Measurements from ENCODE around the gene NELL1.

Gene NELL1

DNA sequence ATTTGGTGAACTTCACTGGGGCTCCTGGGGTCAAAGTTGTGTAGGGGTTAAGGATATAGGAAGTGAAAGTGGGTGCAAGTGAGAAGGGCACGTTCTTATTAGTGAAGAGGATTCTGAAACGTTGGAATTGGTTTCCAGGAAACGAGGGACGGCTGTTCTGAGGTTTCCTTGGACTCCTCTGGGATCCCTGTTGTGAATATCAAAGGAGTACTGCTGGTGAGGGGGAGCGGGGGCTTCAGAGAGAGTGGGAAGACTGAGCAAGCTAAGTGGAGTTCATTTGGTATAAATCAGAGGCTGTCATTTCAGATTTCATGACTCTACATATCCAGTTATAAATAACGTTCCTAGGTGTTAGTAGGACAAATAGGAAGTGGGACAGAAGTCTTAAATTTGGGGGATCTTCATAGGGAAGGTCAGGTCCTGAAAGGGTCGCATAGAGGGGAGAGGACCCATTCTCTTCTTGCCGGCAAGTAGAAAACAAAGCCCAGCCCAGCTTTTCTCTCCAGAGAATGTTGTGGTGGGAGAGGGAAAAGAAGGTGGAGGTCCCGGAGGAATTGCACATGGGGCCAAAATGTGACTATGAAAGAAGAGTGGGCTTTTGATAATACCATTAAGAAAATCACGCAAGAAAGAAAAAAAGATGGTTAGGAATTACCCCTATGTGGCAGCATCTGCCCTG is 1.1 kb upstream of the NELL1 start:
- no peak for DNase-seq (ENCODE audit: low read depth)

DNA sequence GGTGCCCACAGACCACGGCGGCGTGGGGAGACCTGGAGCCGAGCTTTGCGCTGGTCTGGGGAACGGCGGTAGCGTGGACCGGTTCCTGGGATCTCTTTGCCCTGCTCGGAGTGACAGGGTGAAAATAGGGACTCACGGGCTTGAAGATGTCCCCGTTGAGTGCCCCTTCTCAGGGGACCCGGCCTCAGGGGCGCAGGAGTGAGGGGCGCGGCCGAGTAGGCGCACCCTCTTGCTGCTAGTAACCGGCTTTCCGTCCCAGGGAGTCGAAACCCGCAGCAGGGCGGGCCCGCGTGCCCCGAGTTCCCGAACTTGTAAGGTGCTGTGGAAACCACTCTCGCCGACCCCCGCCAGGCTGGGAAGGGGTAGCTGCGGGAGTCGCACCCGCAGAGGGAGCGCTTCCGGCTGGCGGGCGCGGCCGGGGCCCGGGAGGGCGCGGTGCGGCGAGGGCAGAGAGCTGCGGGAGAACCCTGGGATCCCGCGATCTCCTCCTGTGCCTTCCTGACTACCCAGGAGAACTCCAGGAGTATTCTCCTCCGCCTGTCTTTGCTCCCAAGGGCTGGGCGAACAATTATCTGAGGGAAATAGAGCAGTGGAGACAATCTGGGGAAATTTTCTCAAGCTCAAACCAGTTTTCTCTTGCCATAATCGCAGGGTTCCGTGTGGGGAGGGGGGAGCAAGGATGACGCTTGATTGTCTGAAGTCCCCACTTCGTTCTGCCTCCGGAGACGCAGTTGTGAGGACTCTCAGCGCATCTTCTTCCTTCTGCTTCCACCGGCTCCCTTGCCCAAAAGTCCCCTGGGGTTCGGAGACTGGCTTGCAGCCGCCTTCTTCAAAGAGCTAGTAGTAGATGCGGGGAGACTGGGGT is 666 bp downstream of the NELL1 start:
- no peak for DNase-seq (ENCODE audit: low read depth)

DNA sequence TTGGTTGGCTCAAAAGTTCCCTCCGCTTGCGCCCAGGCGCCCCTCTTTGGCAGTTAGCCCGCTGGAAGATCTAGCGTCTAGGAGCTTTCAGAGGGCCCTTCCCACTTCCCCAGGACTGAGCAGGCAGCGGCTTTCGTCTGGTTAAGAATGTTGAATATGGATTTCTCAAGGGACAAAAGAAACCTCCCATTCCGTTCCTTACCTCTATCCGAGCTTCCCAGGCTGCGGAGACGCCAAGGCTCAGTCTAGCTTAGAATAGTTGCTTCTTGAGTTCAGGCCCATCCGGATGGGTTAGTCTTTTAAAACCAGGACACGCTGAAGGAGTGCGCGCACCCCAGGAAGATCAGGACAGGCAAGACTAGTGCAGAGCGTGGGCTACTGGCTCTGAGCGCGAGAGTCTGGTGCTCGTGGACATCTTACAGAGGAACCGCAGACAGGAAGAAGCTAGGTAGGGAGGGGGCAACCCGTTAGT is 1.6 kb downstream of the NELL1 start:
- no peak for DNase-seq (ENCODE audit: low read depth)

DNA sequence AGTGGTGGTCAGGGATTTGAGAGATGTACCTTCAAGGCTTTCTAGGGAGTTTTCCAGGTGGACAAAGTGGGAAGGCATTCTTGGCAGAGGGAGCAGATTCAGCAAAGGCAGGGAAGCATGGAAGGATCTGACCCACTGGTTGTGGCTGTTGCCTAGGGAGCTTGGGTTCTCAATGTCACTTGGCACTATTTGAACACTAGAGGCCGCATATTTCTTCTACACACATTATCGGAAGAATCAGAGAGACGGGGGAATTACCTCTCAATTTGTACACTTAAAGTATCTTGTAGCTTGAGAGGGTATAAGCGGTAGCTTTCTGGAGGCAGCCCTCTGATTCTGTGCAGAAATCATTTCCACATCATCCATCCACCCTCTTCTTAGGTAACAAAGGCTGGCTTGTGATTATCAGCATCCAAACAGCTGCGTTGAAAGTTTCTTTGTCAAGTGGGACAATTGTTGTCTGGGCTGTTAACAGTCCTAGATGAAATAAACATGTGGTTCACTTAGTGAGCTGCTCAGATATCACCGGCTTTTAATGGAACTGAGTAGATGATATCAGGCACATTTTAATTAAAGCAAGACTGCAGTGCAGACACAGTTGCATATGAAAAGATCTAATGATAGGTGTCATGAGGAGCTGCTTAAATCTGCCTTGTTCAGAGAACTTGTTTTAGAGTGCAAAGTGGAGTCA is 2.6 kb downstream of the NELL1 start:
- no peak for DNase-seq (ENCODE audit: low read depth)

DNA sequence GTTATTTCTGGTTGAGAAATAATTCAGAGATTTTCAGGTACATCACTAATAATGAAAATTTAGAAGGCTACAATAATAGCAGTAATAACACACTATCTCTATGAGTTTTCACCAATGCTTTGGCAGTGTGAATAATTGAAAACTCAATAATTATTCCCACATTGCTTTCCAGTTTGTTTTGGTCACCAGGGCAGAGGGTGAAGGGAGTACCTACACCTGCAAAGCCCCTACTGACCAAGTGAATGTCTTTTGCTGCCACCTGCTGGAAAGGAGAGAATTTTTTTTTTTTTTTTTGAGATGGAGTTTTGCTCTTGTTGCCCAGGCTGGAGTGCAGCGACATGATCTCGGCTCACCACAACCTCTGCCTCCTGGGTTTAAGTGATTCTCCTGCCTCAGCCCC is 3.2 kb downstream of the NELL1 start:
- no peak for DNase-seq (ENCODE audit: low read depth)

DNA sequence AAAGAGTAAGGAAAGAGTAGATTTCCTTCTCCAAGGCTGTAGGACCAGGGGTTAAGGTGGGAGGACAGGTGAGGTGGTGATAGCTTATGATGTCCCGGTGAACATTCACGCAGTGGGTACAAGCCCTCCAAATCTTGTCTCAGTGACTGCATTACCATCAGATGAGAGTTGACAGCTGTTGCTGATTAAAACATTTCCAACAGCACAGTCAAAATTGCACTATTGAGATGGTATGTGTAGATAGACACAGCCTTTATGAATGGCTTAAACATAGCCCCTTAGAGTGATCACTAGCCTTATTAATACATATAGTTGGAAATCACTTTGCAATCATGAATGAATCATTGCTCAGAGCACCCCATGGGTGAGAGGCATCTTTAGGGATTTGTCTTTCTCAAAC is 7.3 kb downstream of the NELL1 start:
- DNase-seq (ENCODE audit: low read depth), result no peak

DNA sequence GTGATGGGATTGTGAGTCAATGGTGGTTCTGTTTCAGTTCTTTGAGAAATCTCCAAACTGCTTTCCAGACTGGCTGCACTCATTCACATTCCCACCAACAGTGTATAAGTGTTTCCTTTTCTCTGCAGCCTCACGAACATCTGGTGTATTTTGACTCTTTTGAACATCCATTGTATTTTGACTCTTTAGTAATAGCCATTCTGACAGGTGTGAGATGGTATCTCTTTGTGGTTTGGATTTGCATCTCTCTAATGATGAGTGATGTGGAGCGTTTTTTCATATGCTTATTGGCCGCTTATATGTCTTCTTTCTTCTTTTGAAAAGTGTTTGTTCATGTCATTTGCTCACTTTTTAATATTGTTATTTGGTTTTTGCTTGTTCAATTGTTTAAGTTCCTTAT is 19.4 kb downstream of the NELL1 start:
- no peak for DNase-seq (ENCODE audit: low read depth)

DNA sequence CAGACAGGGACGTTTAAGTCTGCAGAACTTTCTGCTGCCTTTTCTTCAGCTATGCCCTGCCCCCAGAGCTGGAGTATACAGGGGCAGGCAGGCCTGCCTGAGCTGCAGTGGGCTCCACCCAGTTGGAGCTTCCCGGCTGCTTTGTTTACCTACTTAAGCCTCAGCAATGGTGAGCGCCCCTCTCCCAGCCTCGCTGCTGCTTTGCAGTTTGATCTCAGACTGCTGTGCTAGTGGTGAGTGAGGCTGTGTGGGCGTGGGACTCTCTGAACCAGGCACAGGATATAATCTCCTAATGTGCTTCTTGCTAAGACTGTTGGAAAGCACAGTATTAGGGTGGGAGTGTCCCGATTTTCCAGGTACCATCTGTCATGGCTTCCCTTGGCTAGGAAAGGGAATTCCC is 38.5 kb downstream of the NELL1 start:
- DNase-seq (ENCODE audit: low read depth), result no peak

DNA sequence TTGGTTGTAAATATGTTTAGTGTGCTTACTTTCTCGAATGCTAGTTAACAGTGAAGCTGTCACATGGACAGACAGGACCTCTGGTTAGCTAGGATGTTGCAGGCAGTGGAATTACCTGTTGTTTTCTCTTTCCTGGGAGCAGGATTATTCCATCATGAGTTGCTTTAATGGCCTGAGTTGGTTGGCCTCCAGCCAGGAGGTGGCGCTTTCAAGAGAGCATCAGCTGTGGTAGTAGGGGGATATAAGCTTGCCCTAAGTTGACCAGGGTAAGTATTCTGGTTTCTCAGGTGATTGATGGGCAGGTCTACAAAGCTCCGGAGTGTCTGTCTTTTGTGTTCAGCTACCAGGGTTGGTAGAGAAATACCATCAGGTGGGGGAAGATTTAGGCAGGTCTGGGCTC is 43.5 kb downstream of the NELL1 start:
- no peak for DNase-seq (ENCODE audit: low read depth)

DNA sequence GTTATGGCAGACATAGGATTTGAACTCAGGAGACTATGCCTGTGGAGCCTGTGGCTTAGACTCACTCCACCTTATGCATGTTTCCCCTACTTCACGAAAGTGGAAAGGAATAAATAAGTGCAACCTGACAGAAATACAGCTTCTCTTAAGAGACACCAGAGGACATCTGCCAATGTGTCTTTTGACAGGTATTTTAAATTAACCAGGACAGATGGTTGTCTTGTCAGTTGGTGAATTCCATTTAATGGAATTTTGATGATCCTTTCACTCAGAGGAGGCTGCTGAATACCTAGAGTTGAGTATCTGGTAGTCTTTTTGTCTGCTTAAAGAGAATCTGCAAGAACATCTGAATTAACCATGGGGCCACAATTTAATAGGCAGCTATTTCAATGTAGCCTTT is 46.1 kb downstream of the NELL1 start:
- no peak for DNase-seq (ENCODE audit: low read depth)

DNA sequence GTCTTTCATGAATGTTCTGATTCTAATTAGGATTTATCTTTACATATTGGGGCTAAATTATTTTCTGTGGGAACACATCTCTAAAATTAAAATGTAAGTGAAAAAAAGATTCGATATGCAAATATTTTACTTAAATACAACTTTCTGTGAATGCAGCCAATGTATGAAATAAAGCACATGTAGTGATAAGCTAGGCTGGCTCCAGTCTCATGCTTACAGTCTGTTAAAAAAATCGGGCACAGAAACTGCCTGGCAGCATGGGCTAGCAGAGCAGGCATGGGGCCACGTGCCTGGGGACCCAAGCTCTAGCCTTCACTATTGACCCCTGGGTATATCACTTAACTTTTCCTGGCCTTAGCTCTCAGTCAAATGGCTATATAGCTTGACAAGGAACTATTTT is 46.5 kb downstream of the NELL1 start:
- no peak for DNase-seq (ENCODE audit: low read depth)

DNA sequence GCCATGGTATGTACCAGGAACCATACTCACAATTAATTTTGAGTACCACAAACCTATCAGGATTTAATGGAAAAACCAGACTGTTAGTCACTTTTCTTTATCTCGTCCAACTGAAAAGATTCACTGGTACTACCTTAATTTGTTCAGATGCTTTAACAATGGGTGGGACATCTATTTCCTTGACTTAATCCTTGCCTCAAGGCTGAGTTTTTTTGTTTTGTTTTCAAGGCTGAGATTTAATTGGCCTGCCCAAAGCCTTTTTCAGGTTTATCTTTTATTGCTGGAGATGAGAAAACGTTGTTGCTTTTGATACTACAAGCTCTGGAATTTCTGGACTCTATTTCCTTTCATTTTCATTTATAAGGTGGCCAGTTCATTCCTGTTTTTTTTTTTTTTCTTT is 50.4 kb downstream of the NELL1 start:
- no peak for DNase-seq (ENCODE audit: low read depth)

DNA sequence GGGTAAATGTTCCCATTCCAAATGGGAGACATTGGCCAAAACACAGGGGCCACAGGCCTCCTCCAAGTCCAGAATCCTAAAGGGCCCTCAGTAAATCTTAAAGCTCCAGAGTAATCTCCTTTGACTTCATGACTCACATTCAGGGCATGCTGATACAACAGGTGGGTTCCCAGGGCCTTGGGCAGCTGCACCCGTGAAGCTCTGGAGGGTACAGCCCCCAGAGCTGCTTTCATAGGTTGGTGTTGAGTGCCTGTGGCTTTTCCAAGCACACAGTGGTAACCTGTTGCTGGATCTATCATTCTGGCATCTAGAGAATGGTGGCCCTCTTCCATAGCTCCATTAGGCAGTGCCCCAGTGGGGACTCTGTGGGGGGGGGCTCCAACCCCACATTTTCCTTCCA is 54.0 kb downstream of the NELL1 start:
- no peak for DNase-seq (ENCODE audit: low read depth)

DNA sequence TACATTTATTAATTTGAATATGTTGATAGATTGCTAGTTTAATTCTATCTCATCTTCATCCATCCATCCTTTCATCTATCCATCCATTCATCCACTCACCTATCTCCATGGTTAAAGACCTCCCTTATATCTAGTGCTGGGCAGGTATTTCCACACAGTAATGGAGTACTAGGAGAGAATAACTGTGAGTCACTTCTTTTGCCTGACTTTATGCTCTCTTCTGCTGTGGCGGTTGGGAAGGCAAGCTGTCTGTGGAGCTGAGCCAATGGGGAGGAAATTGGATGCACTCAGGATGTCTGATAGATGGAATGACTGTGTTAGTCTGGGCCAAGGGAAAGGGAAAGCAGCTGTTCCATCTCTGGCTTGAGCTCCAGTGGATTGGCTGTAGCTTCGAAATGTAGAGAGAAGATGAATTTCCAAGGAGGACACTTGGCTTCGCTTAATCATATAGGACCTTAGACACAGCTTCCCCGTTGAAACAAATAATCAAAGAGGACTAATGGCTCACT is 60.3 kb downstream of the NELL1 start:
- DNase-seq (ENCODE audit: low read depth), result no peak

DNA sequence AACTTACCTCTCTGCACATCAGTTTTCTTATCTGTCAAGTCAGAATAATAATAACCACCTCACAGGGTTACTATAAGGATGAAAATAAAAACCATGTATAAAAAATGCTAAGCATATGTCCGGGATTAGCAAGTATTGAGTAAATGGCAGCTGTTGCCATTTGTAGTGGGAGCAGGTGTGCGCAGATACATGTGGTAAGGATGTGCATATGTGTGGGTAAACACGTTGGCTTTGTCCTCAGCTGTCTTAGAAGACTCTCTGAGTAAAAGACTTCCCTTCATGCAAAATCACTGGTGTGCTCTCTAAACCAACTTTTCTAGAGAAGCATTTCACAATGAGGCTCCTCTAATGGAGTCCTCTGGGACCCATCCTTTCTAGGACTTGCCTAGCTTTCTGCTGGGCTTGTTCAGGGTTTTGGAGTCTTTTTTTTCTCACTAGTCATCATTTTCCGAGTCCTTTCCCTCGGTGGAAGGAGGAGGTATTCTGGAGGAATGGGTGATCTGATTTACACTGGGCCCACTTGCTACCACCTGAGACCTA is 62.4 kb downstream of the NELL1 start:
- DNase-seq (ENCODE audit: low read depth), result no peak

DNA sequence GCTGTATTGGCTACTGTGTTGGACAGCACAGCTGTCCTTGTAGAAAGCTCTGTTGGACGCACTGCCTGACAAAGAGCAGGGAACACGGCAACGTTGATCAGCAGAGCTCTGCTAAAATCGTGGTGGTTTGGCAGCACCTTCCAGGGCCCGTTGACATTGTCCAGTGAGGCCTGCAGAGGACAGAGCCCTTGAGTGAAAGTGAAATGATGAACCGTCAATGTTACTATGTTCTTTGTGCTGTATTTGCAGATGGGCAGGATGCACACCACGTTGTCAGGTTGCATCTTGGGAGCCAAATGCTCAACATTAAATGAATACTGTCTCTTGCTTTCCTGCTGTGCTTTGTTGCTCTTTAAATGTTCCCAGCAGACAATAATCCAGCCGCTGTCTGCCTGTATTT is 69.7 kb downstream of the NELL1 start:
- DNase-seq (ENCODE audit: low read depth), result no peak

DNA sequence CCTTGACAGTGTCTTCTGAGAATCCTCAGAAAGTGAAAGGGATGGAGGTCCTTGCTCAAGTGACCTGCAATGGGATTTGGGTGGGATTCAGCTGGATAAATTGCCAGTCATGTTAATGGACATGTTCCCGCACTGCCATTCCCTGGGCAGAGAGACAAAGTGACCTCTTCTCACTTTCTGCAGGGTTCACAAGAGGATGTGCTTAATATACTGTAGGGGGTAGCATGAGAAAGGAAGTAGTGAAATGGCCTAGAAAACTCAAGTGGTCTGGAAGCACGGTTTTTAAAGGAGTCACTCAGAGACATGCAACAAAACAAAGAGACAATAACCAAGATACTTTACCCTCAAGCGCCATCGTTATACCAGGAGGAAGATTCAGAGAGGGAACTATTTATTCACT is 70.2 kb downstream of the NELL1 start:
- DNase-seq (ENCODE audit: low read depth), result no peak

DNA sequence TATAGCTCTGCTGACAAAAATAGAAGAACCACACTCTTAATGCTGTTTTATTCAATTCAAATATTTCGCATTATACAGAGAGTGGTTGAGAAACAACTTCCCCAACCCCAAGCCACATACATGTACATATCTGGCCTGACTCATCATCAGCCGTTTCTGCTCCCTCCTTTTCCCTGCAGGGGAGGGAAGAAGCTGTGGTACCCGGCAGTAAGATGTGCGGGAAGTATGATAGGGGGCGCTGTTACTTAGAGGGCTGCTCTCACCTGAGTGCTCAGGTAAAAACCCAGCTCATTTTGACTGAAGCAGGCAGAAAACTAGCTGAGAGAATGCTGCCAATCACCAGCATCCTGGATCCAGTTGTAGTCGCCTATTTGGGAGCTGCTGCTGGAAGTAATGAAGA is 85.5 kb downstream of the NELL1 start:
- no peak for DNase-seq (ENCODE audit: low read depth)

DNA sequence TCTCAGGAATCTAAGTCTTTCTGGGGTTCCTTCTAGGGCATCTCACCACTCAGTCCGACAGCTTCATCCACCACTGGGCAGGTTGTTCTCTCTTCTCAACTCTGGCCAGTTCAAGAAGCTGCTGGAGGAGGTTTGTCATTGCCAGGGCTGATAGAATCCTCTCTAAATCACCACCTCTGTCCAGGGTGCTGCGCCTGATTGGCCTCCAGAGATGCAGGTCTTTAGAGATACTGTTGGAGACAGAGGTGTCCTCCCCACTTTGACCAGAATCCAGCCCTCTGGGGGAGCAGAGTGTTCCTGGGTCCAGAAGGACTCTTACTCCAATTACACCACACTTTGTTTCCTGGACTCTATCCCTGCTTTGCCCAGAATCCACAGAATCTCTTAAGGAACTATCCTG is 90.2 kb downstream of the NELL1 start:
- DNase-seq (ENCODE audit: low read depth), result no peak

DNA sequence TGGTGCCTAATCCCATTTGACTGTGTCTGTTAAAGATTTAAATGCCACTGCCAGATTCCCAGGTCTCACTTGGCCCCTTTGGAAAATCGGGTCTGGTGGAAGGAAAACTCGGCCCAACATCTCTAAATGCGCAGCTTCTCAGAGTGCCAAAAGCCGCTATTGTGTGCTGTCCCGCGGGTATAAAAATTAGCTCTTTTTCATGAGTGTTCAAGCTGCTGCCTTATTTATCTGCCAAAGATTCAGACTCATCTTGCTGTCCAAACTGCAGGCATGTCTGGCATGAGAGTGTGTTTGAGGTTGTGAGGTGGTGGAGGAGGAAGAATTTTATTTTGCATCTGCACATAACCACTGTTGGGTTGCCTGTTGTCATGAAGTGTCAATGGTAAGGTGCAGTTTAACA is 91.4 kb downstream of the NELL1 start:
- no peak for DNase-seq (ENCODE audit: low read depth)

DNA sequence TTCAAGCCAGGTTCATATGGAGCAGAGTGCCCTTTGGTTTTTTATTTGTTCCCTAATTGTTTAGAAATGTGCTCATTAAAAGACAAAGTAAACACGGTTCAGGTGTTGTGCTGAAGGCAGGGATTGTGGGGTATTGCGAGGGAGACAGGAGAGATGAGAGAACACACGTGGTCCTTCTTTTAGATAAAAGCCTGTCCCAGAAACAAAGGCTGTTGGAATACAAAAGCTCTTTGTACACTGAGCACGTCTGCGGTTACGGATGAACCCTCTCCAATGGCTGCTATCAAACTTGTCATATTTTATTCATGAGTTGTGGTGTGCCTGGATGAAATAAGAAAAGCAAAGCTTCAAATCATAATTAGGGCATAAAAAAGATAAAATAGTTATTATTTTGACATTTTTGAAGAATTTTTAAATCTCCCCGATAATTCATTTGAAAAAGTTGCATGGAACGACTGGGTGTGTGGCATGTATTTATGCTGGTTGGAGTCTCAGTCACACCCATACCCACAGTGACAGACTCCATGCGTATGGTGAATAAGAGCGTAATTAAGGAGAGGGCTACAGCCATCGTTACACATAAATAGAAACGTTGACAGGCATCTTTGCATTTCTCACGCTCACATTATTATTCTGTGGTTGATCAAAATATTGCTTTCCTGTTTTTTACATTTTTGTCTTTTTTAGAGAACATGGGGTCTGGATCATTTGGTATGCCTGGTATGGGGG is 92.9 kb downstream of the NELL1 start:
- DNase-seq (ENCODE audit: low read depth), result no peak

DNA sequence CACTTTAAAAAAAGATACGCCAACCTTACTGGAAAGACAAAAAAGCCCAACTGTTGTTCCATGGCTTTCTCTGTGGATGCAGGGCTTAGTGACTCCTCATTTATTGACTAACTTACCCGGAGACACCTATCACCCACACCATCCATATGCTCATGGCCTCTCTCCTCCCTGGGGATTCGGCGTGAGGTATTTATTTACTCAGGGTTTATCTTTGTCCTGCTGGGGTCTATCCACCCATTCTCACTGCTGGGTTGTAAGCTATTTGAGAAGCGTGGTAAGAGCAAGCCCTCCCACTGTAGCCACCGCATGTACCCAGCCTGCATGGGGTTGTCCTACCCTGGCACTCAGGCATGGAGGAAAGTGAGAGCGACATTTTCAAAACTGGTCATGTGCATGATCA is 93.6 kb downstream of the NELL1 start:
- DNase-seq (ENCODE audit: low read depth), result no peak

Measured in stromal cell of bone marrow (primary cell).